Fibroblast of skin of scalp (primary cell): ENCODE data around the gene PDSS2. TPM values are rescaled to one million over a fixed set of nuclear protein-coding genes. Genes with fewer than 3 reads are reported as not detected.
"Not testable (repeated sequence)": the region's sequence is repeated elsewhere in the genome, so short reads cannot be mapped to it uniquely, and the experiment has no call there.

Experiments used
- DNase-seq: peaks from one replicate; pipeline ENCODE4 v3.0.0-alpha.2; 2013
- polyA plus RNA-seq, 2 experiments: library from polyadenylated mRNA; unstranded; fragments of 120-200 nt; gene quantifications; one replicate each; pipeline ENCODE4 v1.2.1, GENCODE V29; 2013; ENCODE audit not compliant: insufficient read length in 2 of 2

The PDSS2 gene
- polyA plus RNA-seq (2013, experiment 1 of 2; ENCODE audit: insufficient read length) = 10.5 TPM
- polyA plus RNA-seq (2013, experiment 2 of 2; ENCODE audit: insufficient read length) = 9.9 TPM

DNA sequence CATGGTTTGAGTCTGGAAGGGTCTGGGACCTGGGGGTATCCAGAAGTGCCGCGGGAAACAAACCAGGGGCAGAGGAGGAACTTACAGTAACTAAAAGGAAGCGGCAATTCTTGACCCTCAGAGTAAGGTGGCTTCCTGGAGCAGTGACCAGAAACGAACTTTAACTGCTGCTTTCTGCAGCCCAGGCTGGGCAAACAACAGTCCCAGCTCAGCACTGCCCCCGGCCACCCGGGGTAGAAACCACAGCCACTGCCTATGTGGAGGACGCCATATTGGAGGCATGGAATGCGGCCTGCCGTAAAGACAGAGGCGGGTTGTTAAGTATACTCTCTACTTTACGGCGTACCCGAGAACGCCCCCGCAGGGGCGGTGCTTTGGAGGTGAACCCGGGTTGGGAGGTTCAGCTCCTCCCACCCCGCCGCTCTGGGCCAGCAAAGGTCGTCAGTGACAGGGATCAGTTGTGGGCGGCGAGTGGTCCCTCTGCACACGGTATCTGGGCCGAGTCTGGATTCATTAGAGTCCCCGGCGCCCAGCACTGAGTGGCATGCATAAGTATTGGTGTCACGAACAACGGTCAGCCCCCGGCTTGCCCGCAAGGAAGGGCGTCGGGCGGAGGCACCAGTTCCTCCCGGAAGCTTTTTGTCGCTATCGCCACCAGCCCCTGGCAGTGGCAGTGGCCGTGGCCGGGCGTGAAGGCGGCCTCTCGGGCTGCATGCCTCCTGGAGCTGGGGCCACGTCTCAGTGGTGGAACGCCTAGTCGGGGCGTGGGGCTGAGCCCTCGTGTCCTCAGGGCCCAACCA, at the start of gene PDSS2:
Gene PDSS2, minus strand, starts transcription at position 282 of the 800 bp plus-strand sequence. Its CDS starts 279 bp downstream, at position 3.
- DNase-seq = peak; percentile 98

- no peak for DNase-seq
These were observed 46.8 kb upstream of the PDSS2 start for GRCh38 chr6:107506145-107506544.

DNA sequence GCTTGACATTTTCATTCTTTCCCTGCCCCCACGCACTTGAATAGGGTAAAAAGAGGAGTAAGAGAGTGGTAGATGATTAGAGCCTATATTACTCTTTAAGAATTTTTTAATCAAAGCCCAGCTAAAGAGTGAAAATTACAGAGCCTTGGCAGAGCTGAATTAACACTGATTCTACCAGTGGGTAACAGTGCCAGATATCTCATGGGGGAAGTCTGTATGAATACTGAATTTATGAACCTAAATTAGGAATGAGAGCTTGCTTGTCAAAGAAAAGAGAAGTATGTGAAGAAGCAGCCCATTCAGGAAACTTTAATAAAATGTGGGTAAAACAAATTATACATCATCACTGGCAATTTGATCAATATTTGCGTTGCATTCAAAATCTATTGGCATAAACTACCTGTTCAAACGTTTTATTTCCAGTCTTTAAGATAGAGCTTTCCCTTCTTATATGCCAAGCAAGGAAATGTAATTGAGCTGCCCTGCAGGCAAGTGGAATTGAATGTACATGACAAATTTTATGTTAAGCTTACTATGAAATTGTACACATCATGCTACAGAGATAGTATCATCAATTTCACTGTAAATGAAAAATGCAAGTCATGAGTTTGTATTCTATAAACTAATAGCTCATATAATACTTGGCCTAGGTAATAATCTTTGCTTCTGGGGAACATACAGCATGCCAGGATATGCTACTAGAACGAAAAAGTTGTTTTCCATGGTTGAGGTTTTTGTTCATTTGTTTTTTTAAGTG, 45.1 kb upstream of the PDSS2 start:
- DNase-seq = no peak

- DNase-seq = no peak
These were observed 37.7 kb upstream of the PDSS2 start for GRCh38 chr6:107496892-107497684.

DNA sequence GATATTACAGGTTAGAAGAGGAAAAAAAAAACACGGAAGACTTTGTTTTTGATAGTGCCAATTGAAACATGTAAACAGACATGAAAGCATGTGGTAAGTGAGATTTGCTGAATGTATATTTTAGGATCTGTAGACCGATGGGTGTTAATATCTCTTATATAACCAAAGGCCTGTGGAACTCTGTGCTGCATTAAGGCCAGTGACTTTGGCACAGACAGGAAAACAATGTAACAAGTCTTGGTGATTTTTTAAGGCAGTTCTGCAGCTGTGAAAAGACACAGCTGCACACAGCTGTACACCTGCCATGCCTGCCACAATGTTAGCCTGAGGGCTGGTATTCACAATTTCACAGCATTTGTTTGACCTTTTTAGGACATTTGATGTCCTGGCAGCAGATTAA, 36.6 kb upstream of the PDSS2 start:
- no peak for DNase-seq

DNA sequence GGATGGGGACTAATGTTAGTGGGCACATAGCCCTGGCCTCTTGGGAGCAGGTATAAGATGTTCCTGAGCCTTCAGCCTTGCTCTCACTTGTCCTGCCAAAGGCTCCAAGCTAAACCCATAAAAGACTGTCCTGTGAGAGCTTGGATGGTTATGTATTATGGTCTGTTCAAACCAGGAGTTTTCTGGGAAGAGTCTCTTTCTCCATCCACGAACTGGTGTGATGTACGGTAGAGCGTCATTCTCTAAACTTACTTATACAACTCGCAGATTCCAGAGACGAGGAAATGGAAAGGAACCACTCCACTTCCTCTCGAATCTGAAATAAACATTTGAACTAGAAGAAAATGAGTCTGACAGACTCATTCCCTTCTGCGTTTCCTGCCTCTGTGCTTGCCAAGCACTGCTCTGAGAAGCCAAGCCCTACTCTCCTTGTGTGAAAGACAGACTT, 35.9 kb upstream of the PDSS2 start:
- no peak for DNase-seq

DNA sequence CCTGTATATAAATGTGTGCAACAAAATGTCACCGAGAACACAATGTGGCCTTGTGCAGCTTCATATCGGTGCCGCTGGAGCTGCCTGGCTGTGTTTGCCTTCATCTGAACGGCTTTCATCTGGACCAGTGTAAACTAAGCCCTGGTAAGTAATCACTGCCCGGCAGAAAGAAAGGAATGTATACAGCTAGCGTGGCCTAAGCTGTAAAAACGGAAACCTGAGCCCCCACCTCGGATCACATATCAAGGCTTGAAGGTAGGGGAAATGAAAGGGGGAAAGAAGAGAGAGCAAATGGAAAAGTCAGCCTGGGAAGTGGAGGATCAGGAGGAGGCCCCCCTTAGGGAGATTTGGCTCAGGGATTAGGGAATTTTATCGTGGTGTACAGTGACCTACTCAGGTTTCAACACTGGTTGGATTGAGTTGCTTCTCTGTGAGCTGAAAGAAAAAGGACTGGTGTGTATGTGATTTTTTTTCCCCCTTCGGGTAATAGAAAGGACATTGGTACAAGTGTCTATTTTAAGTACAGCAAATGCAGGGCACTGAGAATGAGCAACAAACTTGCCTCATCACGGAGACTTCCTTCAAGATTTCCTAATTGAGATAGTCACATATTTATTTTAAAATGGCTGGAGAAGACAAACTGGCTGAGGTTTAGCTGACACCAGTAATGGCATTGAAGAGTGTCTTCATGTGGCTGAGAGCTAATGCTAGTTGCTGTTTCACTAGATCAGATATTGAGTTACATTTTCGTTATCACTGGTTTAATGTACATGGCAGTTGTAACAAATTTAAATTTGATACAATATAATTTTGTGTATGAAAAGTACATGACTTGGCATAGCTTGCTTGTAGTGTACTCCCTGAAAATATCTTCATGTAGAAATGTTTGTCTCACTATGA, 34.0 kb upstream of the PDSS2 start:
- DNase-seq = no peak

GRCh38 chr6:107491760-107492660, 32.6 kb upstream of the PDSS2 start:
- peak; percentile 76 for DNase-seq

GRCh38 chr6:107491138-107491609, 31.8 kb upstream of the PDSS2 start:
- DNase-seq = no peak

DNA sequence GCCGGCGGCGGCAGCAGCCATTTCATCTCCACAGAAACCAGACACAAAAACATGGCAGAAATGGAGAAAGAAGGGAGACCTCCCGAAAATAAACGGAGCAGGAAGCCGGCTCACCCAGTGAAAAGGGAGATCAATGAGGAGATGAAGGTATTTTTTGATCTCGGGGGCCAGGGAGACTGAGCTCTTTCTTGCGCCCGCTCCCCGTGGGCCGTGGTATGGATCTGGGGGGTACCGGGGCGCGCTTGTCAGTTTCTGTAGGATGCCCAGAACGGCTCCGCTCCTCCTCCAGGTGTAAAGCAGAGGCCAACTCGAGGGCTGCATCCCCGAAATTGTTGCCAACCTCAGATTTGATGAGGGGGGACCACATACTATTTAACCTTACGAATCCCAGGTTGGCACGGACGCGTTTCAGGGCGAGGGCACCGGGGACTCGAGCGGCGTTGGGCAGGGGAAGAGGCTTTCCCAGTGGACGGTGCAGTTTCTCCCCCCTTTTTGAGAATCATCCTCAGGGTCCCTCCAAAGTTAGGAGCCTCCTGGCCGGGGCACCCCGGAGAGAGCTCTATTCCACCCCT, 31.3 kb upstream of the PDSS2 start:
- DNase-seq = no peak

DNA sequence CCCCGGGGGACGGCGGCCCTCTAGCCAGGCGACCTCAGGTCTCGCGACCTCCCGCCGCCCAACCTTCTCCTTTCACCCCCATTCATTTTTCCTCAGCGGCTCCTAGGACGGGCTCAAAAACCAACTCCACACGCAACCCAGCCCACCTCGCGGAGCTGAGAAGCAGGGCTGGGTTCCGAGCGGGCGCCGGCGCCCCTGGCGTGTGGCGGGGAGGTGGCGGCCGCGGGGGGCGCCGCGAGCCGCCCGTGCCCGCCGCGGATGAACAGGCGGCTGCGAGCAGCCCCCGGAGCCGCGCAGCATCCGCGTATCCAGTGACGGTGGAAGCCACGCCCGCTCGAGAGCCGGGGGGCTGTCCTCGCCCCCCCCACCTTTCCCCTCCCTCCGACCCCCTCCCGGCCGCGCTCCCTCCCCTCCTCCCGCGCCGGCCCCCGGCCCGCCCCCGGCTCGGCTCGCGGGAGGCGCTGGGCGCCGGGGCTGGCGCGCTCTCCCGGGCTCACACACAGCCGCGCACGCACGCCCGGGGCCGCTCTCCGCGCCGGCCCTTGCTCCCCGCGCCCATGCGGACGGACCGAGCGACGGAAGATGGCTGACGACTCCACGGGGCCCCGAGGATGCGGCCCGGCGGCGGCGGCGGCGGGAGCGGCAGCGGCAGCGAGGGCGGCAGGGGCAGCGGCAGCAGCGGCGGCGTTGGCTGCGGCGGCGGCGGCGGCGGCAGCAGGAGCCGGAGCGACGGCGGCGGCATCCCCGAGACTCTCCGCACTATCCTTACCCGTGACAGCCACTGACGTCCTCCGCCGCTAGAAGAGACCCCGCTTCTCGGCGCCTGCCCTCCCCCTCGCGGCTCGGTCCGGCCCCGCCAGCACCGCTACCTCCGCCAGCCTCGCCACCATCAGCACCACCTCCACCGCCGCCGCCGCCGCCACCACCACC, 30.5 kb upstream of the PDSS2 start, which contains the start of gene SOBP:
Gene SOBP, plus strand, starts transcription at position 482 of the 930 bp plus-strand sequence. CDS start 500 bp downstream, outside the sequence.
- peak; percentile 62 for DNase-seq

DNA sequence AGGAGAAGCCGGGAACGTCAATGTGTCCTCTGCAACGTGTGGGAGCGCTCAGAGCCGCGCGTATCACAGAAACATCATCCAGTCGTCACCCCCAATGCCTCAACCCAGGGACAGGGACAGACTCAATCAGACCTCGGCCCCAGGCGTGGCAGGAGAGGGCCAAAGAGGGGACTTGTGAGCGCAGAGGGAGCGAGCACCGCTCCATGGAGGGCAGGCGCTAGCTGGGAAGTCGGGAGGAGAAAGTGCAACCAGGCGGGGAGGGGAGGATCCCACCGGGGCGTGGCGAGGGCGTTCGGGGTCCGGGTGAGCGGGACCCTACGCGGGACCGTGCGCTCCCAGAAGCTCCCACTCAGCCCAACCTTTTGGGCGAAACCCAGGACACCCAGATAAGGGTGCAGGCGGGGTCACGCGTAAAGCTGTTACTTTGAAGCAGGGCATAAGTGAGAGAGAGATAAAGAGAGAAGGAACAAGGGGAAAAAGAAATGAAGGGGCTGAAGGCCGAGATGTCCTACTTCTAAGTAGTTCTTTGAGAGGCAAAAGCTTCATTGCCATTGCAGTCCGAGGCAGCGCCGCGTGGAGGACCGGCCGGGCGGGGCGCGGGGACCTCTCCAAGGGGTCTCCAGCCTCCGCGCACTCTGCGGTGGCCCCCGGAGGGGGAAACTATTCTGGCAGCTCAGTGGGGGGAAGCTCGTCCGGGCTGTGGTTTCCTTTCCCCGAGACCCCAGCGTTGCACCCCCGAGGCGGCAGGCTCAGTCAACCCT, 29.7 kb upstream of the PDSS2 start:
- DNase-seq = no peak

DNA sequence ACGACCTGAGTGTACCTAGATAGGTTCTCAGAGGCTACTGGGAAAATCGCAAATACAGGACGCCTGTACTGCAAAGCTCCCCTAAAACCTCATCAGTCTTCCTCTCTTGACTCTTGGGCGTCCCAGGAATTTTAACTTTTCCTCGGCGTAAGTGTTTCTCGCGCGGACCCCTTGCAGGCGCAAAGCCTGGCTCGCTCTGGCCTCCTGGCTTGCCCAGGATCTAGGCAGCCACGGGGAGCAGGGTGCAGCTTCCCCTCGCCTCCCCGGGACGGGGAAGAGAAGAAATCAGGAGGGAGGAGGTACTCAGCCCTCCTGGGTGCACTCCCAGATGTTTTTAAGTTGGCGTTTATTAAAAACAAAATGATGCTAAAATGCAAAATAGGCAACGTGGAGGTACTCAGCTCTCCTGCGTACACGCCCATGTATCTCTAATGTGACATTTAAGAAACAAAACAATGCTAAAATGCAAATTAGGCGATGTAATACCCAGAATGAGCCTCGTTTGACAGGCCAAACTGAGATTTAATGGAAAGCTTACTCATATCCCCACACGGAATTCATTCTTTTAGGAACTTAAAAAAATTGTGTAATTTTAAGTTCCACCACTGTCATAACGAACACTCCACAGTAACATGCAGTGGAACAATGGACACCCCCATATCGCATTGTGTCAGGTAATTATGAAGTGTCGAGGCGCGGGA, 29.0 kb upstream of the PDSS2 start:
- no peak for DNase-seq

- DNase-seq = no peak
These were observed 25.8 kb upstream of the PDSS2 start for GRCh38 chr6:107485157-107485556.

DNA sequence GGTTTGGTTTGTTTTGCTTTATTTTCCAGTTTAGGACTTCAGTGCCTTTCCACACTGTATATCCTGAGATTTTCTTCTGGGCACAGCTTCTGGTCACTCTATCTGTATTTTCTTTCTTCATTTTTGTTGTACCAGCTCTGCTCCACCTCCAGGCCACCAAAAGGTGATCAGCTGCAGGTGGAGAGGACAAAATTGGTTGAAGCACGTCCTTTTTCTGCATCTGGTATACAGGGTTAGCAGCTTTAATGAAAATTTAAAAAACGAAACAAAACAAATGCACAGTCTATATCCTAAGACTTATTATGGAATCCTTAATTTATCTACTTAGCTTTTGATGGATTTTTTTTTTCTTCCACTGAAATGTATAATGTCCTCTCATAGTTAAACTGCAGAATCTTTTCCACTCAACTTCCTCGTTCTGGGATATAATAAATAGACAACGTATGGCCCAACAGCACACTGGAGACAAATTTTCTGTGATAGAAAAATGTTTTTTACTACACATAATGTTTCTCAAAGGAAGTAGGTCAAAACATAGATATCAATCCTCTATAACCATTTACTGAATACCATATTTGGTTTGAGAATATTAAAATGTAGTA, 19.8 kb upstream of the PDSS2 start:
- no peak for DNase-seq

- not testable (repeated sequence) for DNase-seq
These were observed 16.5 kb upstream of the PDSS2 start for GRCh38 chr6:107475826-107476225.

GRCh38 chr6:107475360-107475759, 16.0 kb upstream of the PDSS2 start:
- not testable (repeated sequence) for DNase-seq
